MM.1S (cell line): ENCODE data around the gene CHRD.

Experiments used
- EZH2 ChIP-seq: fragments of 300-600 bp; sonication (generic); optimal IDR thresholded peaks from 2 replicates; pipeline ENCODE3; 2017; ENCODE audit warnings: low read depth, mild to moderate bottlenecking, antibody characterized with exemption, low read length, mixed read lengths
- TF ChIP-seq, protein P1 (sequence below): fragments of 300-600 bp; sonication (generic); IDR thresholded peaks from 2 replicates; pipeline ENCODE4 v1.5.1; 2016; ENCODE audit warnings: antibody characterized with exemption, low read length, mixed read lengths

- TF ChIP-seq, protein P1, sequence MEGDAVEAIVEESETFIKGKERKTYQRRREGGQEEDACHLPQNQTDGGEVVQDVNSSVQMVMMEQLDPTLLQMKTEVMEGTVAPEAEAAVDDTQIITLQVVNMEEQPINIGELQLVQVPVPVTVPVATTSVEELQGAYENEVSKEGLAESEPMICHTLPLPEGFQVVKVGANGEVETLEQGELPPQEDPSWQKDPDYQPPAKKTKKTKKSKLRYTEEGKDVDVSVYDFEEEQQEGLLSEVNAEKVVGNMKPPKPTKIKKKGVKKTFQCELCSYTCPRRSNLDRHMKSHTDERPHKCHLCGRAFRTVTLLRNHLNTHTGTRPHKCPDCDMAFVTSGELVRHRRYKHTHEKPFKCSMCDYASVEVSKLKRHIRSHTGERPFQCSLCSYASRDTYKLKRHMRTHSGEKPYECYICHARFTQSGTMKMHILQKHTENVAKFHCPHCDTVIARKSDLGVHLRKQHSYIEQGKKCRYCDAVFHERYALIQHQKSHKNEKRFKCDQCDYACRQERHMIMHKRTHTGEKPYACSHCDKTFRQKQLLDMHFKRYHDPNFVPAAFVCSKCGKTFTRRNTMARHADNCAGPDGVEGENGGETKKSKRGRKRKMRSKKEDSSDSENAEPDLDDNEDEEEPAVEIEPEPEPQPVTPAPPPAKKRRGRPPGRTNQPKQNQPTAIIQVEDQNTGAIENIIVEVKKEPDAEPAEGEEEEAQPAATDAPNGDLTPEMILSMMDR = no peak
- no peak for TF ChIP-seq EZH2
Measured at GRCh38 chr3:184355261-184356040, 24.4 kb upstream of the CHRD start.
